Measurements from ENCODE around the gene LPP. TPM values are rescaled to one million over a fixed set of nuclear protein-coding genes. Genes with fewer than 3 reads are reported as not detected.

The LPP gene
- total and polyA plus RNA-seq, 2 of the 13 experiments (the other 11 are each of a cell fraction or from before 2014, with no cell fraction given) = 19.2 to 29.9 TPM

DNA sequence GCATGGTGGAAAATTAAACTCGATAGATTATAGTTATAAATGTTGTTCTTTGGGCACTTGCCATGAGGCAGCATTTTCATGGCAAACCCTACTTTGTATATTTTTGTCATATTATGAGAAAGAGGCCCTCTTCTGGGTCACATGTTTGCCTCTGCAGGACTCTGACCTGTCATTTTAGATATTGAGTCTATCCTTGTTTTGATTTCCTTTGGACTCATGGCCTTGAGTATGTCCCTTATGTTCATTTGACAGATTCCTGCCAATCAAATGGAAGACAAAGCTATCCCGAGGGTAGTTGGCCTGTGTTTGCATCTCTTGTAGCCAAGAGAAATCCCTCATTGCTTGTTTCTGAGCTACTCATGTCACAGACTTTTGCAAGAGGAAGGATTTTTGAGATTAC, 226.3 kb downstream of the LPP start (continued):
- TF ChIP-seq, protein P1, sequence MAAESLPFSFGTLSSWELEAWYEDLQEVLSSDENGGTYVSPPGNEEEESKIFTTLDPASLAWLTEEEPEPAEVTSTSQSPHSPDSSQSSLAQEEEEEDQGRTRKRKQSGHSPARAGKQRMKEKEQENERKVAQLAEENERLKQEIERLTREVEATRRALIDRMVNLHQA (CRISPR knock-in tag; IDR thresholded peaks at IDR 0.05) = no peak
- TF ChIP-seq, protein P2, sequence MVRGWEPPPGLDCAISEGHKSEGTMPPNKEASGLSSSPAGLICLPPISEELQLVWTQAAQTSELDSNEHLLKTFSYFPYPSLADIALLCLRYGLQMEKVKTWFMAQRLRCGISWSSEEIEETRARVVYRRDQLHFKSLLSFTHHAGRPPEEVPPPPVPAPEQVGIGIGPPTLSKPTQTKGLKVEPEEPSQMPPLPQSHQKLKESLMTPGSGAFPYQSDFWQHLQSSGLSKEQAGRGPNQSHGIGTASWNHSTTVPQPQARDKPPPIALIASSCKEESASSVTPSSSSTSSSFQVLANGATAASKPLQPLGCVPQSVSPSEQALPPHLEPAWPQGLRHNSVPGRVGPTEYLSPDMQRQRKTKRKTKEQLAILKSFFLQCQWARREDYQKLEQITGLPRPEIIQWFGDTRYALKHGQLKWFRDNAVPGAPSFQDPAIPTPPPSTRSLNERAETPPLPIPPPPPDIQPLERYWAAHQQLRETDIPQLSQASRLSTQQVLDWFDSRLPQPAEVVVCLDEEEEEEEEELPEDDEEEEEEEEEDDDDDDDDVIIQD (CRISPR knock-in tag; IDR thresholded peaks at IDR 0.05; ENCODE audit: low read depth) = peak; percentile 83; the same call in 1 of the 2 replicates
- TF ChIP-seq ZNF160 (CRISPR knock-in tag; IDR thresholded peaks at IDR 0.05) = no peak
- TF ChIP-seq ZNF605 (CRISPR knock-in tag; IDR thresholded peaks at IDR 0.05) = no peak
- TF ChIP-seq NFIC (IDR thresholded peaks at IDR 0.05; ENCODE audit: low read length) = no peak
- TF ChIP-seq EHMT2 (IDR thresholded peaks at IDR 0.05; ENCODE audit: borderline replicate concordance, low read depth, low read length) = 0 out of 2 replicates have a peak, but pooled peaks have one; percentile 62
- TF ChIP-seq CHD2 (IDR thresholded peaks at IDR 0.05; ENCODE audit: low read depth, low read length) = no peak
- no peak for TF ChIP-seq DMAP1 (CRISPR knock-in tag; IDR thresholded peaks at IDR 0.05)
- 0 out of 2 replicates have a peak, but pooled peaks have one; percentile 21 for TF ChIP-seq NCOR1 (IDR thresholded peaks at IDR 0.05; ENCODE audit: borderline replicate concordance, low read length)
- no peak for TF ChIP-seq GATA4 (IDR thresholded peaks at IDR 0.05; ENCODE audit: borderline replicate concordance, low read depth)
- no peak for TF ChIP-seq ATF1 (CRISPR knock-in tag; IDR thresholded peaks at IDR 0.05)
- TF ChIP-seq HNF4A (CRISPR knock-in tag; IDR thresholded peaks at IDR 0.05) = peak; percentile 58
- no peak for TF ChIP-seq FOXP1 (IDR thresholded peaks at IDR 0.05)
- TF ChIP-seq FOXP1 (CRISPR knock-in tag; IDR thresholded peaks at IDR 0.05) = no peak
- no peak for TF ChIP-seq CC2D1A (CRISPR knock-in tag; IDR thresholded peaks at IDR 0.05)
- no peak for TF ChIP-seq FOXJ3 (CRISPR knock-in tag; IDR thresholded peaks at IDR 0.05; ENCODE audit: borderline replicate concordance)
- no peak for TF ChIP-seq ZNF34 (CRISPR knock-in tag; IDR thresholded peaks at IDR 0.05; ENCODE audit: borderline replicate concordance)
- no peak for TF ChIP-seq RBAK (CRISPR knock-in tag; IDR thresholded peaks at IDR 0.05)
- no peak for TF ChIP-seq ETV5 (CRISPR knock-in tag; IDR thresholded peaks at IDR 0.05; ENCODE audit: borderline replicate concordance)
- no peak for TF ChIP-seq RXRA (CRISPR knock-in tag; IDR thresholded peaks at IDR 0.05)
- 0 out of 2 replicates have a peak, but pooled peaks have one; percentile 16 for TF ChIP-seq SAP130 (CRISPR knock-in tag; IDR thresholded peaks at IDR 0.05; ENCODE audit: low read depth)
